ENCODE data around the gene PRTN3.

DNA sequence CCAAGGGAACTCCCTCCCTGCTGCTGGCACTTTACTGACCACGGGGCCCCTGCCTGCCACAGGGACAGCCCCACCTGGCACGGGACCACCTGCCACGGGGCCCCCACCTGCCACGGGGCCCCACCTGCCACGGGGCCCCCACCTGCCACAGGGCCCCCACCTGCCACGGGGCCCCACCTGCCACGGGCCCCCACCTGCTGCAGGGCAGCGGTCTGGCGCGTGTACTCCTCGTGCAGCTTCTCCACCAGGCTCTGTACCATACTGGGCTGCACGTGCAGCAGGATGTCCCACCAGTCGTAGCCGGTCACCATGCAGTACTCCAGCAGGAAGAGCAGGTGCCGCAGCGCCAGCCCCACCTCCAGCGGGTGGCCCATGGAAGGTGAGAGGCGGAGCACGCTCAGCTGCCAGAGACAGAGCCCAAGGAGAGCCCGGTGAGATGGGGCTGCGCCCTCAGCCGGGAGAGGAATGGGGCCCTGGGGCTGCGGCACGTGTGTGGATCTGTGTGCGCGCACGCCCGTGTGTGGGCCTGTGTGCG, 36.0 kb downstream of the PRTN3 start:
- TF ChIP-seq, protein P1, sequence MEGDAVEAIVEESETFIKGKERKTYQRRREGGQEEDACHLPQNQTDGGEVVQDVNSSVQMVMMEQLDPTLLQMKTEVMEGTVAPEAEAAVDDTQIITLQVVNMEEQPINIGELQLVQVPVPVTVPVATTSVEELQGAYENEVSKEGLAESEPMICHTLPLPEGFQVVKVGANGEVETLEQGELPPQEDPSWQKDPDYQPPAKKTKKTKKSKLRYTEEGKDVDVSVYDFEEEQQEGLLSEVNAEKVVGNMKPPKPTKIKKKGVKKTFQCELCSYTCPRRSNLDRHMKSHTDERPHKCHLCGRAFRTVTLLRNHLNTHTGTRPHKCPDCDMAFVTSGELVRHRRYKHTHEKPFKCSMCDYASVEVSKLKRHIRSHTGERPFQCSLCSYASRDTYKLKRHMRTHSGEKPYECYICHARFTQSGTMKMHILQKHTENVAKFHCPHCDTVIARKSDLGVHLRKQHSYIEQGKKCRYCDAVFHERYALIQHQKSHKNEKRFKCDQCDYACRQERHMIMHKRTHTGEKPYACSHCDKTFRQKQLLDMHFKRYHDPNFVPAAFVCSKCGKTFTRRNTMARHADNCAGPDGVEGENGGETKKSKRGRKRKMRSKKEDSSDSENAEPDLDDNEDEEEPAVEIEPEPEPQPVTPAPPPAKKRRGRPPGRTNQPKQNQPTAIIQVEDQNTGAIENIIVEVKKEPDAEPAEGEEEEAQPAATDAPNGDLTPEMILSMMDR (conservative IDR thresholded peaks at IDR 0.05) = no peak
- no peak for TF ChIP-seq EZH2 (IDR thresholded peaks at IDR 0.05; ENCODE audit: low read depth)
